Measurements from ENCODE around the gene CELSR2. TPM values are rescaled to one million over a fixed set of nuclear protein-coding genes. Genes with fewer than 3 reads are reported as not detected.

Gene CELSR2
- total and polyA plus RNA-seq, 2 experiments from 2014 or later, result 6.1 to 12.9 TPM

DNA sequence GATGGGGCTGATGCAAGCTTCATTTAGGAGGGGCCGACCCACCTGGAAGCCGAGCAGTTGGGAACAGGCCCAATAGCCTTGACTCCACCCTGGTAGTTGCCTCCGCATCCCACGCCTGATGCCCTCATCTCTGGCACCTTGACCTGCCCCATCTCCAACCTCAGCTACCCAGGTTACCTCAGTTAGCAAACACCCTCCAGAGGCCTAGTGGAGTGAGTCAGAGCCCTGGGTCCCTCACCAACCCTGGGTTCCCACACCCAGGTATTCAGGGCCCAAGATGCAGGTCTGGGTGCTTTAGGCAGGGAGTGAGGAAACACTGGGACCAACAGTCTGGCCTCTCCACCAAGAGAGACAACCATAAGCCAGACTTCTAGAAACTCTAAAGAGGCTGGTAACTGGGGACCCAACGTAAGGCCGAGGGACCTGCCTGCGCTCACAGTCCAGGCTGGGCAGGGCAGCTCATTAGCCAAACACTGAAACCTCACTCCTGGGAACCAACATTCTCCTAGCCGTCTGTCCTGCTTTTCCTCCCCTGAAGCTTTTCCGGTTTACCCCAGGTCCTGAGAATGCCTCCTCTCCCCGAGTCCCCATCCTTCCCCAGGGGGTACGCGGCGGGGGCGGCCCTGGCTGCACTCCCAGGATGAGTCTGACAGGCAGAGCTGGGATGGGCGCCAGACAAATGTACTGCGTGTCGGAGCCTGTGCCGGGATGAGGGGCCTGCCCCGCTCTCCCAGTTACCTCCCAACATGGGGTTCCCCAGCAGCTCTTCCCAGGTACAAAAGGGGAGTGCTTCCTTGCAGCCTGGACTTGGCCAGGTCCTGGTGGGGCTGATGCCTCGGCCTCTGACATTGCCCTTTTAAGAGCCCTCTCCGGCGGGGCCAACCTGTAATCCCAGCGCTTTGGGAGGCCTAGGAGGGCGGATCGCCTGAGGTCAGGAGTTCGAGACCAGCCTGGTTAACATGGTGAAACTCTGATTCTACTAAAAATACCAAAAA is 8.9 kb upstream of the CELSR2 start:
- no peak overlapping the region for H3K4me3 ChIP-seq
- no peaks in the 10 kb centered on the region for H3K27me3 ChIP-seq
- H3K9me3 ChIP-seq (ENCODE audit: low read depth), result no peaks in the 10 kb centered on the region
- TF ChIP-seq, protein P1, sequence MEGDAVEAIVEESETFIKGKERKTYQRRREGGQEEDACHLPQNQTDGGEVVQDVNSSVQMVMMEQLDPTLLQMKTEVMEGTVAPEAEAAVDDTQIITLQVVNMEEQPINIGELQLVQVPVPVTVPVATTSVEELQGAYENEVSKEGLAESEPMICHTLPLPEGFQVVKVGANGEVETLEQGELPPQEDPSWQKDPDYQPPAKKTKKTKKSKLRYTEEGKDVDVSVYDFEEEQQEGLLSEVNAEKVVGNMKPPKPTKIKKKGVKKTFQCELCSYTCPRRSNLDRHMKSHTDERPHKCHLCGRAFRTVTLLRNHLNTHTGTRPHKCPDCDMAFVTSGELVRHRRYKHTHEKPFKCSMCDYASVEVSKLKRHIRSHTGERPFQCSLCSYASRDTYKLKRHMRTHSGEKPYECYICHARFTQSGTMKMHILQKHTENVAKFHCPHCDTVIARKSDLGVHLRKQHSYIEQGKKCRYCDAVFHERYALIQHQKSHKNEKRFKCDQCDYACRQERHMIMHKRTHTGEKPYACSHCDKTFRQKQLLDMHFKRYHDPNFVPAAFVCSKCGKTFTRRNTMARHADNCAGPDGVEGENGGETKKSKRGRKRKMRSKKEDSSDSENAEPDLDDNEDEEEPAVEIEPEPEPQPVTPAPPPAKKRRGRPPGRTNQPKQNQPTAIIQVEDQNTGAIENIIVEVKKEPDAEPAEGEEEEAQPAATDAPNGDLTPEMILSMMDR (IDR thresholded peaks at IDR 0.05; ENCODE audit: low read depth, low read length), result no peak
- H3K4me1 ChIP-seq (ENCODE audit: low read depth), result peaks cover 6% of the 10 kb centered on the region
- no peak overlapping the region for H3K27ac ChIP-seq
- peak in 1 of 2 donors; percentile 76 for DNase-seq (ENCODE audit: low read depth in 1 of 2, low spot score in 1 of 2)
- H3K36me3 ChIP-seq, result peaks cover 20% of the 10 kb centered on the region

DNA sequence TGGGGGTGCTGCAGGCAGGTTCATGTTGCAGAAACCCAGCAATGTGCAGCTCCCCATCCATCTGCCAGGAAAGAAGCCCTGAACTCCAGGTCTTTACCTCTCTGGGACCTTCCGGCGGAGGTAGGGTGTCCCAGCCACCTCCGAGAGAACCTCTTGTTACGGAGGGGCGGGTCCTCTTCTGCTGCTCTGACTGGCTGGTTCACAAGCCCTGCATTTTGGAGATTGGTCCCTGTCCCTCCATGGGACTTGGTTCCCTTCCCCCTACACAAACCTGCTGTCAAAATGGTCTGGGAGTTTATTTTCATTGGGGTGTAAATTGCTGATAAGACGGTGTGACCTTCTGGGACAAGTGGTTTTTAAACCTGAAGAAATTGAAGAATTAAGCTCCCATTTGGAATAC is 8.0 kb upstream of the CELSR2 start:
- TF ChIP-seq, protein P1 (IDR thresholded peaks at IDR 0.05; ENCODE audit: low read depth, low read length), result no peak
- H3K27ac ChIP-seq, result no peak overlapping the region
- no peaks in the 10 kb centered on the region for H3K27me3 ChIP-seq
- H3K4me3 ChIP-seq, result no peak overlapping the region
- H3K9me3 ChIP-seq (ENCODE audit: low read depth), result no peaks in the 10 kb centered on the region
- DNase-seq (ENCODE audit: low read depth in 1 of 2, low spot score in 1 of 2), result peak in 1 of 2 donors; percentile 3
- peaks cover 6% of the 10 kb centered on the region for H3K4me1 ChIP-seq (ENCODE audit: low read depth)
- H3K36me3 ChIP-seq, result peaks cover 11% of the 10 kb centered on the region

DNA sequence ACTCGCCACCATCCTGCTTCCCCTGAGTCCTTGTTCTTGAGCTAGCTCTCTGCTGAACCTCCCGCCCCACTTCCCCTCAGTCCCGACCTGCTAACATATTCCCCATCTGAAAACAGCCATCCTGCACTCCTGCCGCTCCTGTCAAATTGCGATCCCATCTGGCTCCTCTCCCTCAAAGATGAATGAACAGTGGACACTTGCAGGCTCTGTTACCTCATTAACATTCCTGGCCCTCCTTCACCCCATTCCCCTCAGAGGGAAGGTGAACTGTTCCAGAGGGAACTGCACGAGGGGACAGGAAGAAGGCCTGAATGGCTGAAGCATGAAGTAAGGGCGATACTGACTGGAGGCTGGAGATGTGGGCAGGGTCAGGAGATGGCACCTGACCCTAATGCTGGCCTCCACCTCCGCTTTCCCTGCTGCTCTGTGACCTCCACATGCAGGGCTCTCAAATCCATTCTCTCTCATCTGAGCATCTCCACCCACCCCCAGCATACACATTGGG is 7.4 kb upstream of the CELSR2 start:
- no peaks in the 10 kb centered on the region for H3K9me3 ChIP-seq (ENCODE audit: low read depth)
- H3K4me1 ChIP-seq (ENCODE audit: low read depth), result peaks cover 6% of the 10 kb centered on the region
- H3K27me3 ChIP-seq, result no peaks in the 10 kb centered on the region
- no peak overlapping the region for H3K4me3 ChIP-seq
- TF ChIP-seq, protein P1 (IDR thresholded peaks at IDR 0.05; ENCODE audit: low read depth, low read length), result no peak
- peak in 1 of 2 donors; percentile 15 for DNase-seq (ENCODE audit: low read depth in 1 of 2, low spot score in 1 of 2)
- H3K36me3 ChIP-seq, result peaks cover 8% of the 10 kb centered on the region
- no peak overlapping the region for H3K27ac ChIP-seq

DNA sequence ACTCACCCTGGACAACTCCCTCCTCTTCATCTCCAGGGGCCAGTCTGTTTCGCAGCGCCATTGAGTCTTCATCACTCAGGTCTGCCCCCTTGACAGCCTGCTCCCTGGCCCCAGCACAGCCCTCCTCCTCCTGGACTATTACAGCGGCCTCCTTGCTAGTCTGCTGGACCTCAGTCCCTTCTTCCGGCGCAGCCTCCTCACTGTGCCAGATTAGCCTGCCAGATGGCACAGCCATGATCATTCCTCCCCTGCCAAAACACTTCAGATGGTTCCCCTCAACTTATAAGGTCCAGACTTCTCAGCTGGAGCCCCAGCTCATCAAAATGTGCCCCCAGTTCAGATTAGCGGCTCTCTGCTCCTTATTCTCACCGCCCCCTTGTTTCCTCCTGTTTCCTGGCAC is 7.0 kb upstream of the CELSR2 start:
- TF ChIP-seq, protein P1 (IDR thresholded peaks at IDR 0.05; ENCODE audit: low read depth, low read length), result no peak
- H3K4me3 ChIP-seq, result no peak overlapping the region
- H3K27ac ChIP-seq, result no peak overlapping the region
- DNase-seq (ENCODE audit: low read depth in 1 of 2, low spot score in 1 of 2), result peak in 1 of 2 donors; percentile 60
- H3K4me1 ChIP-seq (ENCODE audit: low read depth), result peaks cover 6% of the 10 kb centered on the region
- H3K27me3 ChIP-seq, result no peaks in the 10 kb centered on the region
- H3K9me3 ChIP-seq (ENCODE audit: low read depth), result no peaks in the 10 kb centered on the region
- peaks cover 3% of the 10 kb centered on the region for H3K36me3 ChIP-seq

DNA sequence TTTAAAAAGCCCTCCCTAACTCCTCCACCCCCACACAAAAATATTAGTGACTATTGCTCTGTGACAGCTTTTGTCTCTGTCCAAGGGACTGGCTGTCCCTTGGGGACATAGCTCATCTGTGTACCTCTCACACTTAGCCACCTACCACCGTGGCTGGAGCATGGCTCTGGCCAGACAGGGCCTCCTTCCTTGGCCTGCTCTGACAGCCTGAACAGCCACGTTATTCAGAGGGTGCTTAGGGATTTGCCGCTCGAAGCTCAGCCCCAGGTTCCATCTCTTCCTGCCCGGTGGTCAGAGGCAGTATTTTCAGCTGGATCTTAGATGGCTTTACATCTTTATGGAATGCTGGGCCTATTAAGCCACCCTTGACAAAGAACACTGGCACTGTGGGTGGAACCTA is 6.1 kb upstream of the CELSR2 start:
- DNase-seq (ENCODE audit: low read depth in 1 of 2, low spot score in 1 of 2), result no peak
- peaks cover 6% of the 10 kb centered on the region for H3K4me1 ChIP-seq (ENCODE audit: low read depth)
- TF ChIP-seq, protein P1 (IDR thresholded peaks at IDR 0.05; ENCODE audit: low read depth, low read length), result no peak
- no peaks in the 10 kb centered on the region for H3K36me3 ChIP-seq
- H3K4me3 ChIP-seq, result no peak overlapping the region
- no peaks in the 10 kb centered on the region for H3K27me3 ChIP-seq
- H3K27ac ChIP-seq, result no peak overlapping the region
- H3K9me3 ChIP-seq (ENCODE audit: low read depth), result no peaks in the 10 kb centered on the region

Measured in cardiac muscle cell (in vitro differentiated cells and primary cell).